T1000 (cell line): ENCODE data around the gene PTCD3.

Experiments
- DNase-seq: peaks from one replicate; lab custom pipeline; 2025; ENCODE audit warnings: mixed read lengths; lab: John Stamatoyannopoulos, UW

The PTCD3 gene

GRCh38 chr2:86105969-86106945 lies at the start of gene PTCD3:
TSS of gene PTCD3 (plus strand) at chr2:86106235. CDS start at chr2:86106248, 13 bp downstream.
- DNase-seq: peak; percentile 83

- DNase-seq: no peak
Measured at GRCh38 chr2:86056590-86057331, 49.3 kb upstream of the PTCD3 start.

- DNase-seq: no peak
Measured at GRCh38 chr2:86062043-86062442, 44.0 kb upstream of the PTCD3 start.

- no peak for DNase-seq
Measured at GRCh38 chr2:86064006-86064405, 42.0 kb upstream of the PTCD3 start.

GRCh38 chr2:86065512-86065911 lies 40.5 kb upstream of the PTCD3 start:
- no peak for DNase-seq

GRCh38 chr2:86066007-86066578 lies 39.9 kb upstream of the PTCD3 start:
- no peak for DNase-seq

GRCh38 chr2:86066915-86067314 lies 39.1 kb upstream of the PTCD3 start:
- DNase-seq: no peak

GRCh38 chr2:86068136-86068588 lies 37.9 kb upstream of the PTCD3 start:
- DNase-seq: no peak

- no peak for DNase-seq
Measured at GRCh38 chr2:86068648-86069047, 37.4 kb upstream of the PTCD3 start.

- DNase-seq: no peak
Measured at GRCh38 chr2:86069091-86069685, 36.8 kb upstream of the PTCD3 start.

- no peak for DNase-seq
Measured at GRCh38 chr2:86069783-86070339, 36.2 kb upstream of the PTCD3 start.

- no peak for DNase-seq
Measured at GRCh38 chr2:86070868-86071267, 35.2 kb upstream of the PTCD3 start.

GRCh38 chr2:86072271-86072858 lies 33.7 kb upstream of the PTCD3 start:
- peak; percentile 78 for DNase-seq

- DNase-seq: no peak
Measured at GRCh38 chr2:86073225-86073624, 32.8 kb upstream of the PTCD3 start.

- DNase-seq: no peak
Measured at GRCh38 chr2:86074256-86074655, 31.8 kb upstream of the PTCD3 start.

- no peak for DNase-seq
Measured at GRCh38 chr2:86074811-86075210, 31.2 kb upstream of the PTCD3 start.

- no peak for DNase-seq
Measured at GRCh38 chr2:86075886-86076285, 30.1 kb upstream of the PTCD3 start.

GRCh38 chr2:86078774-86079545 lies 27.1 kb upstream of the PTCD3 start:
- no peak for DNase-seq

GRCh38 chr2:86079981-86080911 lies 25.8 kb upstream of the PTCD3 start:
- no peak for DNase-seq
